HEK293 (cell line): ENCODE results near the gene ISY1.

Source experiments
- CTCF ChIA-PET: fragments of 350-600 bp; formaldehyde crosslinking; extraction: SDS; loops from one replicate; lab custom pipeline; 2021; ENCODE audit warnings: antibody characterized with exemption; lab: Yijun Ruan, JAX
- POLR2A ChIA-PET: fragments of 300-600 bp; formaldehyde crosslinking; extraction: SDS; loops from one replicate; lab custom pipeline; 2020; ENCODE audit warnings: antibody characterized with exemption, inconsistent platforms; lab: Yijun Ruan, JAX
- H3K27ac ChIP-seq: fragments of 200-500 bp; sonication (Bioruptor generic); 2 replicates; pipeline ENCODE4 v1.5.1; 2014; ENCODE audit warnings: low read depth, low read length, control low read depth, inconsistent platforms; ENCODE audit errors: extremely low read depth
- H3K36me3 ChIP-seq, 2 experiments: fragments of 200-500 bp in 1 of 2; sonication (Bioruptor generic) in 1 of 2; 1 replicate in 1 of 2; 2 replicates in 1 of 2; pipeline ENCODE4 v1.5.1; 2014 to 2017; ENCODE audit warnings: inconsistent platforms in 2 of 2, low read length in 2 of 2; ENCODE audit not compliant: control insufficient read depth in 2 of 2, insufficient read depth in 1 of 2
- H3K4me1 ChIP-seq: fragments of 200-500 bp; sonication (Bioruptor generic); 2 replicates; pipeline ENCODE4 v1.5.1; 2014; ENCODE audit warnings: mild to moderate bottlenecking, low read length, inconsistent platforms; ENCODE audit not compliant: control insufficient read depth, insufficient read depth
- H3K4me3 ChIP-seq: 2 replicates; pipeline ENCODE4 v1.5.1; 2011; ENCODE audit warnings: low read depth, mild to moderate bottlenecking, control low read depth, low read length, moderate library complexity
- H3K9me3 ChIP-seq: fragments of 200-500 bp; sonication (Bioruptor generic); 2 replicates; pipeline ENCODE4 v1.5.1; 2014; ENCODE audit warnings: low read depth, low read length, inconsistent platforms; ENCODE audit not compliant: control insufficient read depth, insufficient read depth
- FEZF1 ChIP-seq: fragments of 450-650 bp; formaldehyde crosslinking; IDR thresholded peaks from 2 replicates; pipeline ENCODE4 v1.5.1; 2016; ENCODE audit warnings: missing biosample characterization, missing genetic modification characterization
- GLIS1 ChIP-seq: fragments of 450-650 bp; formaldehyde crosslinking; IDR thresholded peaks from 2 replicates; pipeline ENCODE4 v1.5.1; 2016; ENCODE audit warnings: missing biosample characterization, missing genetic modification characterization
- SCRT2 ChIP-seq: fragments of 450-650 bp; formaldehyde crosslinking; IDR thresholded peaks from 2 replicates; pipeline ENCODE4 v1.5.1; 2016; ENCODE audit warnings: missing biosample characterization, missing genetic modification characterization
- SETDB1 ChIP-seq: IDR thresholded peaks from one replicate; pipeline ENCODE4 v1.6.1; 2017; ENCODE audit warnings: mild to moderate bottlenecking, low read length, moderate library complexity, mixed read lengths; ENCODE audit not compliant: insufficient read length
- SP3 ChIP-seq: fragments of 450-650 bp; formaldehyde crosslinking; IDR thresholded peaks from 2 replicates; pipeline ENCODE4 v1.5.1; 2016; ENCODE audit warnings: missing biosample characterization, missing genetic modification characterization
- SP7 ChIP-seq: fragments of 450-650 bp; formaldehyde crosslinking; IDR thresholded peaks from 2 replicates; pipeline ENCODE4 v1.5.1; 2016; ENCODE audit warnings: missing biosample characterization, missing genetic modification characterization
- ZBTB17 ChIP-seq: fragments of 450-650 bp; formaldehyde crosslinking; IDR thresholded peaks from 2 replicates; pipeline ENCODE4 v1.5.1; 2016; ENCODE audit warnings: missing biosample characterization, missing genetic modification characterization
- ZEB2 ChIP-seq: fragments of 450-650 bp; formaldehyde crosslinking; IDR thresholded peaks from 2 replicates; pipeline ENCODE4 v1.5.1; 2016; ENCODE audit warnings: missing biosample characterization, missing genetic modification characterization
- ZNF146 ChIP-seq: fragments of 450-650 bp; formaldehyde crosslinking; IDR thresholded peaks from 2 replicates; pipeline ENCODE4 v1.5.1; 2016; ENCODE audit warnings: missing biosample characterization, missing genetic modification characterization
- ZNF174 ChIP-seq: fragments of 450-650 bp; formaldehyde crosslinking; IDR thresholded peaks from 2 replicates; pipeline ENCODE4 v1.5.0; 2017; ENCODE audit warnings: missing biosample characterization, mild to moderate bottlenecking, missing genetic modification characterization
- ZNF211 ChIP-seq: fragments of 450-650 bp; formaldehyde crosslinking; IDR thresholded peaks from 2 replicates; pipeline ENCODE4 v1.5.1; 2016; ENCODE audit warnings: low read depth, missing biosample characterization, missing genetic modification characterization
- ZNF239 ChIP-seq: fragments of 450-650 bp; formaldehyde crosslinking; IDR thresholded peaks from 2 replicates; pipeline ENCODE4 v1.5.1; 2016; ENCODE audit warnings: missing biosample characterization, missing genetic modification characterization
- ZNF24 ChIP-seq: fragments of 450-650 bp; formaldehyde crosslinking; IDR thresholded peaks from 2 replicates; pipeline ENCODE4 v1.5.1; 2016; ENCODE audit warnings: missing biosample characterization, missing genetic modification characterization
- ZNF311 ChIP-seq: fragments of 450-650 bp; formaldehyde crosslinking; IDR thresholded peaks from 2 replicates; pipeline ENCODE4 v1.5.1; 2017; ENCODE audit warnings: missing biosample characterization, missing genetic modification characterization, borderline replicate concordance
- ZNF335 ChIP-seq: fragments of 450-650 bp; formaldehyde crosslinking; conservative IDR thresholded peaks from 2 replicates; pipeline ENCODE4 v1.5.1; 2016; ENCODE audit warnings: missing biosample characterization, missing genetic modification characterization
- ZNF521 ChIP-seq: fragments of 450-650 bp; formaldehyde crosslinking; IDR thresholded peaks from 2 replicates; pipeline ENCODE4 v1.5.1; 2017; ENCODE audit warnings: missing biosample characterization, mild to moderate bottlenecking, missing genetic modification characterization
- ZNF623 ChIP-seq: fragments of 450-650 bp; formaldehyde crosslinking; IDR thresholded peaks from 2 replicates; pipeline ENCODE4 v1.5.1; 2016; ENCODE audit warnings: missing biosample characterization, missing genetic modification characterization
- ZNF768 ChIP-seq: fragments of 450-650 bp; formaldehyde crosslinking; IDR thresholded peaks from 2 replicates; pipeline ENCODE4 v1.5.1; 2018; ENCODE audit warnings: missing biosample characterization, mild to moderate bottlenecking, missing genetic modification characterization
- TF ChIP-seq, protein P1 (sequence below): fragments of 450-650 bp; formaldehyde crosslinking; IDR thresholded peaks from 2 replicates; pipeline ENCODE4 v1.5.1; 2016; ENCODE audit warnings: missing biosample characterization, missing genetic modification characterization
- TF ChIP-seq, protein P2 (sequence below): fragments of 450-650 bp; formaldehyde crosslinking; IDR thresholded peaks from 2 replicates; pipeline ENCODE4 v1.5.1; 2016; ENCODE audit warnings: missing biosample characterization, missing genetic modification characterization, low read depth
- TF ChIP-seq, protein P3 (sequence below): fragments of 450-650 bp; formaldehyde crosslinking; IDR thresholded peaks from 2 replicates; pipeline ENCODE4 v1.5.1; 2016; ENCODE audit warnings: missing biosample characterization, missing genetic modification characterization
- TF ChIP-seq, protein P4 (sequence below): fragments of 450-650 bp; formaldehyde crosslinking; IDR thresholded peaks from 2 replicates; pipeline ENCODE4 v1.5.1; 2016; ENCODE audit warnings: missing biosample characterization, missing genetic modification characterization
- TF ChIP-seq, protein P5 (sequence below): fragments of 450-650 bp; formaldehyde crosslinking; IDR thresholded peaks from 2 replicates; pipeline ENCODE4 v1.5.1; 2016; ENCODE audit warnings: missing biosample characterization, missing genetic modification characterization

Gene ISY1

DNA sequence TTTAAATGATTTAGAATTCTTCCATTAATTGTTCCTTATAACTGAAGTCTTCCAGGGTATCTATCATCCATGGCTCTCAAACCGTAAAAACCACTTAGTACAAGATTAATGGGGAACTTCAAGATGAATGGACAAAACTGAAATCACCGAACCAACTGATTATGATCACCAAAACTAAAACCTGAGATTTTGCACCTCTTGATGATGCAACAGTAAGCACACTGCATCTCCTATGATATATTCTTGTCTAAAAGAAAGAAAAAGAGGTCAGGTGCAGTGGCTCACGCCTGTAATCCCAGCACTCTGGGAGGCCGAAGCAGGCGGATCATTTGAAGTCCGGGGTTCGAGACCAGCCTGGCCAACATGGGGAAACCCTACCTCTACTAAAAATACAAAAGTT lies 3.6 kb upstream of the ISY1 start:
- peaks cover 22 to 34% of the 10 kb centered on the region in 2 experiments for H3K36me3 ChIP-seq
- TF ChIP-seq ZNF174 (tag by site-specific recombination): no peak
- TF ChIP-seq ZNF24: no peak
- TF ChIP-seq ZNF521: no peak
- TF ChIP-seq, protein P1, sequence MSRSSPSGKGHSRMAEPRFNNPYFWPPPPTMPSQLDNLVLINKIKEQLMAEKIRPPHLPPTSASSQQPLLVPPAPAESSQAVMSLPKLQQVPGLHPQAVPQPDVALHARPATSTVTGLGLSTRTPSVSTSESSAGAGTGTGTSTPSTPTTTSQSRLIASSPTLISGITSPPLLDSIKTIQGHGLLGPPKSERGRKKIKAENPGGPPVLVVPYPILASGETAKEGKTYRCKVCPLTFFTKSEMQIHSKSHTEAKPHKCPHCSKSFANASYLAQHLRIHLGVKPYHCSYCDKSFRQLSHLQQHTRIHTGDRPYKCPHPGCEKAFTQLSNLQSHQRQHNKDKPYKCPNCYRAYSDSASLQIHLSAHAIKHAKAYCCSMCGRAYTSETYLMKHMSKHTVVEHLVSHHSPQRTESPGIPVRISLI (tag by site-specific recombination): no peak
- TF ChIP-seq ZNF311 (tag by site-specific recombination): no peak
- TF ChIP-seq ZNF211 (tag by site-specific recombination): no peak
- TF ChIP-seq SP3 (tag by site-specific recombination): no peak
- no peak for TF ChIP-seq SETDB1
- TF ChIP-seq ZNF623: no peak
- TF ChIP-seq ZNF768 (tag by site-specific recombination): no peak
- no peak for TF ChIP-seq GLIS1 (tag by site-specific recombination)
- H3K9me3 ChIP-seq: no peaks in the 10 kb centered on the region
- no peak overlapping the region for H3K27ac ChIP-seq
- POLR2A ChIA-PET: interaction anchor here (0.6 kb wide), 1 partner anchor 43 kb away, joined by 3 read pairs; the partner anchor contains the start of gene RAB43
- no peaks in the 10 kb centered on the region for H3K4me1 ChIP-seq
- CTCF ChIA-PET: interaction anchor here (3.3 kb wide), 1 partner anchor 81 kb away, joined by 32 read pairs; no protein-coding TSS in a partner anchor
- no peak overlapping the region for H3K4me3 ChIP-seq

DNA sequence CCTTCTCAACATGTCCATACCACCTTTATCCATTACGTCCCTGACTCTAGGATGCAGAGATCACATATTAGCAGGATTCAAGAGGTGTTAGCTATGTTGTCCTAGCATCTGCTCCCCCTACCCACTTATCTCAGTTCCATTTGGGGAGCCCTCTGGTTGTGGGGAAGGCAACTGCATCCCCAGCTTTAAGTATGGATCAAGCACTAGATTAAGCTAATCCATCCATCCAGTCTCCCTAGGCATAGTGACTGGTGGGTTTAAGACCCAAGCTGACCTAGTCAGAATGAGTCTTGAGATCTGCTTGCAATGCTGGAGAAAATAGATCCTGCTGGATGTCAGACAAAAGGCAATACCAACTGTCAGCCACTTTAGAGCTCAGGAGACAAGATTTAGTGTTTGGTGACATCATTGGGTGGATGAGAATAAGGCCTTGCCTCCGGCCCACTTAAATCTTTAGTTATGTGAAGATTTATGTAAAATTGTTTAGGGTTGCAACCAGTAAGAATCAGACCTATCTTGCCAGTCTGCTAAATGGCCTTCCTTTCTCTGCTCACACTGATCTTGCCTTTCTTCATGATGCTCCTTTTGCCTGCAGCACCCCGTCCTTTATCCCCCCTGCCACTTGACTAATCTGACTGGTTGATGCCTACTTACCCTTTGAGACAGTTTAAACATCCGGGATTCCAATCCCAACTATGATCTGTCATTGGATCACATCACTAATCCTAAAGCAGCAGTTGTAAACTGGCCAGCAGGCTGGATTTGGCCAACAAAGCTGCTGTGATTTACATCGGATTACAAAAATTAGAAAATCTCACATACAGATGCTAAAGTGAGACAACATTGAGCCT lies 2.1 kb upstream of the ISY1 start:
- POLR2A ChIA-PET: interaction anchor here (0.5 to 1.9 kb wide), 6 partner anchors 23 to 153 kb away, joined by 3 to 5 read pairs (median 4); partner anchors contain the start of gene COPG1
- no peak overlapping the region for H3K27ac ChIP-seq
- peaks cover 16 to 40% of the 10 kb centered on the region in 2 experiments for H3K36me3 ChIP-seq
- H3K4me1 ChIP-seq: no peaks in the 10 kb centered on the region
- CTCF ChIA-PET: interaction anchor here (0.6 to 3.3 kb wide), 8 partner anchors 7 to 272 kb away, joined by 3 to 32 read pairs (median 4); no protein-coding TSS in a partner anchor
- no peak overlapping the region for H3K4me3 ChIP-seq
- no peaks in the 10 kb centered on the region for H3K9me3 ChIP-seq
- TF ChIP-seq SCRT2 (tag by site-specific recombination) (no peak), FEZF1 (tag by site-specific recombination) (peak; percentile 68), ZNF521 (no peak), ZEB2 (tag by site-specific recombination) (peak; percentile 17; the same call in 1 of the 2 replicates), ZNF335 (tag by site-specific recombination) (0 out of 2 replicates have a peak, but pooled peaks have one; percentile 19), ZNF146 (tag by site-specific recombination) (no peak), ZNF239 (tag by site-specific recombination) (no peak), SP7 (tag by site-specific recombination) (0 out of 2 replicates have a peak, but pooled peaks have one; percentile 25), ZBTB17 (tag by site-specific recombination) (peak; percentile 90)
- TF ChIP-seq, protein P2, sequence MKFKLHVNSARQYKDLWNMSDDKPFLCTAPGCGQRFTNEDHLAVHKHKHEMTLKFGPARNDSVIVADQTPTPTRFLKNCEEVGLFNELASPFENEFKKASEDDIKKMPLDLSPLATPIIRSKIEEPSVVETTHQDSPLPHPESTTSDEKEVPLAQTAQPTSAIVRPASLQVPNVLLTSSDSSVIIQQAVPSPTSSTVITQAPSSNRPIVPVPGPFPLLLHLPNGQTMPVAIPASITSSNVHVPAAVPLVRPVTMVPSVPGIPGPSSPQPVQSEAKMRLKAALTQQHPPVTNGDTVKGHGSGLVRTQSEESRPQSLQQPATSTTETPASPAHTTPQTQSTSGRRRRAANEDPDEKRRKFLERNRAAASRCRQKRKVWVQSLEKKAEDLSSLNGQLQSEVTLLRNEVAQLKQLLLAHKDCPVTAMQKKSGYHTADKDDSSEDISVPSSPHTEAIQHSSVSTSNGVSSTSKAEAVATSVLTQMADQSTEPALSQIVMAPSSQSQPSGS (tag by site-specific recombination): peak; percentile 68
- TF ChIP-seq, protein P3, sequence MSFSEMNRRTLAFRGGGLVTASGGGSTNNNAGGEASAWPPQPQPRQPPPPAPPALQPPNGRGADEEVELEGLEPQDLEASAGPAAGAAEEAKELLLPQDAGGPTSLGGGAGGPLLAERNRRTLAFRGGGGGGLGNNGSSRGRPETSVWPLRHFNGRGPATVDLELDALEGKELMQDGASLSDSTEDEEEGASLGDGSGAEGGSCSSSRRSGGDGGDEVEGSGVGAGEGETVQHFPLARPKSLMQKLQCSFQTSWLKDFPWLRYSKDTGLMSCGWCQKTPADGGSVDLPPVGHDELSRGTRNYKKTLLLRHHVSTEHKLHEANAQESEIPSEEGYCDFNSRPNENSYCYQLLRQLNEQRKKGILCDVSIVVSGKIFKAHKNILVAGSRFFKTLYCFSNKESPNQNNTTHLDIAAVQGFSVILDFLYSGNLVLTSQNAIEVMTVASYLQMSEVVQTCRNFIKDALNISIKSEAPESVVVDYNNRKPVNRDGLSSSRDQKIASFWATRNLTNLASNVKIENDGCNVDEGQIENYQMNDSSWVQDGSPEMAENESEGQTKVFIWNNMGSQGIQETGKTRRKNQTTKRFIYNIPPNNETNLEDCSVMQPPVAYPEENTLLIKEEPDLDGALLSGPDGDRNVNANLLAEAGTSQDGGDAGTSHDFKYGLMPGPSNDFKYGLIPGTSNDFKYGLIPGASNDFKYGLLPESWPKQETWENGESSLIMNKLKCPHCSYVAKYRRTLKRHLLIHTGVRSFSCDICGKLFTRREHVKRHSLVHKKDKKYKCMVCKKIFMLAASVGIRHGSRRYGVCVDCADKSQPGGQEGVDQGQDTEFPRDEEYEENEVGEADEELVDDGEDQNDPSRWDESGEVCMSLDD (tag by site-specific recombination): no peak
- TF ChIP-seq, protein P4, sequence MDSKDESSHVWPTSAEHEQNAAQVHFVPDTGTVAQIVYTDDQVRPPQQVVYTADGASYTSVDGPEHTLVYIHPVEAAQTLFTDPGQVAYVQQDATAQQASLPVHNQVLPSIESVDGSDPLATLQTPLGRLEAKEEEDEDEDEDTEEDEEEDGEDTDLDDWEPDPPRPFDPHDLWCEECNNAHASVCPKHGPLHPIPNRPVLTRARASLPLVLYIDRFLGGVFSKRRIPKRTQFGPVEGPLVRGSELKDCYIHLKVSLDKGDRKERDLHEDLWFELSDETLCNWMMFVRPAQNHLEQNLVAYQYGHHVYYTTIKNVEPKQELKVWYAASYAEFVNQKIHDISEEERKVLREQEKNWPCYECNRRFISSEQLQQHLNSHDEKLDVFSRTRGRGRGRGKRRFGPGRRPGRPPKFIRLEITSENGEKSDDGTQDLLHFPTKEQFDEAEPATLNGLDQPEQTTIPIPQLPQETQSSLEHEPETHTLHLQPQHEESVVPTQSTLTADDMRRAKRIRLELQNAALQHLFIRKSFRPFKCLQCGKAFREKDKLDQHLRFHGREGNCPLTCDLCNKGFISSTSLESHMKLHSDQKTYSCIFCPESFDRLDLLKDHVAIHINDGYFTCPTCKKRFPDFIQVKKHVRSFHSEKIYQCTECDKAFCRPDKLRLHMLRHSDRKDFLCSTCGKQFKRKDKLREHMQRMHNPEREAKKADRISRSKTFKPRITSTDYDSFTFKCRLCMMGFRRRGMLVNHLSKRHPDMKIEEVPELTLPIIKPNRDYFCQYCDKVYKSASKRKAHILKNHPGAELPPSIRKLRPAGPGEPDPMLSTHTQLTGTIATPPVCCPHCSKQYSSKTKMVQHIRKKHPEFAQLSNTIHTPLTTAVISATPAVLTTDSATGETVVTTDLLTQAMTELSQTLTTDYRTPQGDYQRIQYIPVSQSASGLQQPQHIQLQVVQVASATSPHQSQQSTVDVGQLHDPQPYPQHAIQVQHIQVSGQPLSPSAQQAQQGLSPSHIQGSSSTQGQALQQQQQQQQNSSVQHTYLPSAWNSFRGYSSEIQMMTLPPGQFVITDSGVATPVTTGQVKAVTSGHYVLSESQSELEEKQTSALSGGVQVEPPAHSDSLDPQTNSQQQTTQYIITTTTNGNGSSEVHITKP: peak; percentile 73
- TF ChIP-seq, protein P5, sequence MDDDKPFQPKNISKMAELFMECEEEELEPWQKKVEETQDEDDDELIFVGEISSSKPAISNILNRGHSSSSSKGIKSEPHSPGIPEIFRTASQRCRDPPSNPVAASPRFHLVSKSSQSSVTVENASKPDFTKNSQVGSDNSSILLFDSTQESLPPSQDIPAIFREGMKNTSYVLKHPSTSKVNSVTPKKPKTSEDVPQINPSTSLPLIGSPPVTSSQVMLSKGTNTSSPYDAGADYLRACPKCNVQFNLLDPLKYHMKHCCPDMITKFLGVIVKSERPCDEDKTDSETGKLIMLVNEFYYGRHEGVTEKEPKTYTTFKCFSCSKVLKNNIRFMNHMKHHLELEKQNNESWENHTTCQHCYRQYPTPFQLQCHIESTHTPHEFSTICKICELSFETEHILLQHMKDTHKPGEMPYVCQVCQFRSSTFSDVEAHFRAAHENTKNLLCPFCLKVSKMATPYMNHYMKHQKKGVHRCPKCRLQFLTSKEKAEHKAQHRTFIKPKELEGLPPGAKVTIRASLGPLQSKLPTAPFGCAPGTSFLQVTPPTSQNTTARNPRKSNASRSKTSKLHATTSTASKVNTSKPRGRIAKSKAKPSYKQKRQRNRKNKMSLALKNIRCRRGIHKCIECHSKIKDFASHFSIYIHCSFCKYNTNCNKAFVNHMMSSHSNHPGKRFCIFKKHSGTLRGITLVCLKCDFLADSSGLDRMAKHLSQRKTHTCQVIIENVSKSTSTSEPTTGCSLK (tag by site-specific recombination): no peak
